GM12865 (cell line): ENCODE results near the gene TRAT1.

ENCODE experiments used
- DNase-seq: peaks from one replicate; pipeline ENCODE4 v3.0.0; 2010; ENCODE audit warnings: low read depth
- H3K4me3 ChIP-seq: 2 replicates; pipeline ENCODE4 v1.5.1; 2011; ENCODE audit warnings: mild to moderate bottlenecking, low read depth, low read length, control low read depth
- CTCF ChIP-seq: IDR thresholded peaks from 2 replicates; pipeline ENCODE4 v1.5.1; 2011; ENCODE audit warnings: low read length, control low read depth, low read depth, inconsistent platforms; ENCODE audit not compliant: insufficient read depth; ENCODE audit errors: missing control alignments

Gene TRAT1

GRCh38 chr3:108899530-108899929 lies 76.9 kb downstream of the TRAT1 start:
- no peak for TF ChIP-seq CTCF
- no peak overlapping the region for H3K4me3 ChIP-seq
- DNase-seq, result no peak
